ENCODE measurements around the gene KCNMA1. TPM values are rescaled to one million over a fixed set of nuclear protein-coding genes. Genes with fewer than 3 reads are reported as not detected.

KCNMA1 gene
- total and polyA plus RNA-seq, 9 of the 15 experiments (the other 6 are each of a cell fraction or from before 2014, with no cell fraction given) = 0.01 to 0.95 (median 0.15) TPM; not detected in 4

DNA sequence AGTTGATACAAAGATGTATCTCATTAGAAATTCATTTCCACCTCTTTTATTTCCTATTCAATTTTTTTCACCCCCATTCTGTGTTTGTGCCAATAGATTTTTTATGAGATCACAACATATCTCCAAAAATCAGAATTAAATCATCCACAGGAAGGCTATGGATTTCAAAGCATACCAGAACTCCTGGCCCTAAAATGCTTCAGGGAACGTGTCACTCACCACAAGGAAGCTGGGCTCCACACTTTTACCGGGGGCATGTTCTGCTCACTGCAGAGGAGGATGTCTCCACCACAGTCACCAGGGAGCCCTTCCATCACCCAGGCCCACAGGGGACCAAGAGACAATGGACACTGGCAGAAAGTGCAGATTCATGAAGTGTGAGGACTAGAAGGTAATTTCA, 456.8 kb downstream of the KCNMA1 start (continued):
- TF ChIP-seq RHOXF2B (CRISPR knock-in tag; conservative IDR thresholded peaks at IDR 0.05) = no peak
- TF ChIP-seq, protein P1, sequence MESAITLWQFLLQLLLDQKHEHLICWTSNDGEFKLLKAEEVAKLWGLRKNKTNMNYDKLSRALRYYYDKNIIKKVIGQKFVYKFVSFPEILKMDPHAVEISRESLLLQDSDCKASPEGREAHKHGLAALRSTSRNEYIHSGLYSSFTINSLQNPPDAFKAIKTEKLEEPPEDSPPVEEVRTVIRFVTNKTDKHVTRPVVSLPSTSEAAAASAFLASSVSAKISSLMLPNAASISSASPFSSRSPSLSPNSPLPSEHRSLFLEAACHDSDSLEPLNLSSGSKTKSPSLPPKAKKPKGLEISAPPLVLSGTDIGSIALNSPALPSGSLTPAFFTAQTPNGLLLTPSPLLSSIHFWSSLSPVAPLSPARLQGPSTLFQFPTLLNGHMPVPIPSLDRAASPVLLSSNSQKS (CRISPR knock-in tag; IDR thresholded peaks at IDR 0.05) = no peak
- TF ChIP-seq, protein P2, sequence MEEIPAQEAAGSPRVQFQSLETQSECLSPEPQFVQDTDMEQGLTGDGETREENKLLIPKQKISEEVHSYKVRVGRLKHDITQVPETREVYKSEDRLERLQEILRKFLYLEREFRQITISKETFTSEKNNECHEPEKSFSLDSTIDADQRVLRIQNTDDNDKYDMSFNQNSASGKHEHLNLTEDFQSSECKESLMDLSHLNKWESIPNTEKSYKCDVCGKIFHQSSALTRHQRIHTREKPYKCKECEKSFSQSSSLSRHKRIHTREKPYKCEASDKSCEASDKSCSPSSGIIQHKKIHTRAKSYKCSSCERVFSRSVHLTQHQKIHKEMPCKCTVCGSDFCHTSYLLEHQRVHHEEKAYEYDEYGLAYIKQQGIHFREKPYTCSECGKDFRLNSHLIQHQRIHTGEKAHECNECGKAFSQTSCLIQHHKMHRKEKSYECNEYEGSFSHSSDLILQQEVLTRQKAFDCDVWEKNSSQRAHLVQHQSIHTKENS (CRISPR knock-in tag; IDR thresholded peaks at IDR 0.05) = no peak
- TF ChIP-seq, protein P3, sequence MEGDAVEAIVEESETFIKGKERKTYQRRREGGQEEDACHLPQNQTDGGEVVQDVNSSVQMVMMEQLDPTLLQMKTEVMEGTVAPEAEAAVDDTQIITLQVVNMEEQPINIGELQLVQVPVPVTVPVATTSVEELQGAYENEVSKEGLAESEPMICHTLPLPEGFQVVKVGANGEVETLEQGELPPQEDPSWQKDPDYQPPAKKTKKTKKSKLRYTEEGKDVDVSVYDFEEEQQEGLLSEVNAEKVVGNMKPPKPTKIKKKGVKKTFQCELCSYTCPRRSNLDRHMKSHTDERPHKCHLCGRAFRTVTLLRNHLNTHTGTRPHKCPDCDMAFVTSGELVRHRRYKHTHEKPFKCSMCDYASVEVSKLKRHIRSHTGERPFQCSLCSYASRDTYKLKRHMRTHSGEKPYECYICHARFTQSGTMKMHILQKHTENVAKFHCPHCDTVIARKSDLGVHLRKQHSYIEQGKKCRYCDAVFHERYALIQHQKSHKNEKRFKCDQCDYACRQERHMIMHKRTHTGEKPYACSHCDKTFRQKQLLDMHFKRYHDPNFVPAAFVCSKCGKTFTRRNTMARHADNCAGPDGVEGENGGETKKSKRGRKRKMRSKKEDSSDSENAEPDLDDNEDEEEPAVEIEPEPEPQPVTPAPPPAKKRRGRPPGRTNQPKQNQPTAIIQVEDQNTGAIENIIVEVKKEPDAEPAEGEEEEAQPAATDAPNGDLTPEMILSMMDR (IDR thresholded peaks at IDR 0.05 in 2 of 3, conservative IDR thresholded peaks at IDR 0.05 in 1 of 3; ENCODE audit: insufficient read depth in 2 of 3, low read depth in 1 of 3, low read length in 3 of 3) = no peak

DNA sequence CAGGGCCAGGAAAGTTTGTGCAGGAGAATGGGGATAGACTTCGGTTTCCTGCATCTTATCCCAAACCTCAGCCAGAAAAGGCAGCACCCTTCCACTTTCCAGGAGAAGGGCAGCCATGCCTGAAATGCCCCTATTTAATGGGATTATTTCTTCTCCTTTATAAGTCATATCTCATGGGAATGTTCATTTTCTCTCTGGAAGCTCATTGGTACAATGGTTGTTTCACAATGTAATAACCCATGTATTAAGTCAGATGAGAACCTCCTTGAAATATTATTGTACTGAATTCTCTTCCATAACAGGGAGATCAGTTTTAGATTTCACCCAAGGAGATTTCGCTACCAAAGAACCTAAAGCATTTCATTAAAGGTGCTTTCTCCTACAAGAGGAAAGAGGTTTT, 457.5 kb downstream of the KCNMA1 start:
- BruUV-seq (replicated peaks) = no TSS peak
- DNase-seq (ENCODE audit: extremely low read depth in 1 of 4, low spot score in 3 of 4) = no peak
- FAIRE-seq = no peak
- TF ChIP-seq STAT5B (CRISPR knock-in tag; IDR thresholded peaks at IDR 0.05) = no peak
- TF ChIP-seq, protein P4, sequence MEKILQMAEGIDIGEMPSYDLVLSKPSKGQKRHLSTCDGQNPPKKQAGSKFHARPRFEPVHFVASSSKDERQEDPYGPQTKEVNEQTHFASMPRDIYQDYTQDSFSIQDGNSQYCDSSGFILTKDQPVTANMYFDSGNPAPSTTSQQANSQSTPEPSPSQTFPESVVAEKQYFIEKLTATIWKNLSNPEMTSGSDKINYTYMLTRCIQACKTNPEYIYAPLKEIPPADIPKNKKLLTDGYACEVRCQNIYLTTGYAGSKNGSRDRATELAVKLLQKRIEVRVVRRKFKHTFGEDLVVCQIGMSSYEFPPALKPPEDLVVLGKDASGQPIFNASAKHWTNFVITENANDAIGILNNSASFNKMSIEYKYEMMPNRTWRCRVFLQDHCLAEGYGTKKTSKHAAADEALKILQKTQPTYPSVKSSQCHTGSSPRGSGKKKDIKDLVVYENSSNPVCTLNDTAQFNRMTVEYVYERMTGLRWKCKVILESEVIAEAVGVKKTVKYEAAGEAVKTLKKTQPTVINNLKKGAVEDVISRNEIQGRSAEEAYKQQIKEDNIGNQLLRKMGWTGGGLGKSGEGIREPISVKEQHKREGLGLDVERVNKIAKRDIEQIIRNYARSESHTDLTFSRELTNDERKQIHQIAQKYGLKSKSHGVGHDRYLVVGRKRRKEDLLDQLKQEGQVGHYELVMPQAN (IDR thresholded peaks at IDR 0.05; ENCODE audit: borderline replicate concordance) = no peak
- TF ChIP-seq, protein P5, sequence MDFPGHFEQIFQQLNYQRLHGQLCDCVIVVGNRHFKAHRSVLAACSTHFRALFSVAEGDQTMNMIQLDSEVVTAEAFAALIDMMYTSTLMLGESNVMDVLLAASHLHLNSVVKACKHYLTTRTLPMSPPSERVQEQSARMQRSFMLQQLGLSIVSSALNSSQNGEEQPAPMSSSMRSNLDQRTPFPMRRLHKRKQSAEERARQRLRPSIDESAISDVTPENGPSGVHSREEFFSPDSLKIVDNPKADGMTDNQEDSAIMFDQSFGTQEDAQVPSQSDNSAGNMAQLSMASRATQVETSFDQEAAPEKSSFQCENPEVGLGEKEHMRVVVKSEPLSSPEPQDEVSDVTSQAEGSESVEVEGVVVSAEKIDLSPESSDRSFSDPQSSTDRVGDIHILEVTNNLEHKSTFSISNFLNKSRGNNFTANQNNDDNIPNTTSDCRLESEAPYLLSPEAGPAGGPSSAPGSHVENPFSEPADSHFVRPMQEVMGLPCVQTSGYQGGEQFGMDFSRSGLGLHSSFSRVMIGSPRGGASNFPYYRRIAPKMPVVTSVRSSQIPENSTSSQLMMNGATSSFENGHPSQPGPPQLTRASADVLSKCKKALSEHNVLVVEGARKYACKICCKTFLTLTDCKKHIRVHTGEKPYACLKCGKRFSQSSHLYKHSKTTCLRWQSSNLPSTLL (IDR thresholded peaks at IDR 0.05) = no peak
- TF ChIP-seq ZNF121 (CRISPR knock-in tag; conservative IDR thresholded peaks at IDR 0.05) = no peak
- TF ChIP-seq, protein P6, sequence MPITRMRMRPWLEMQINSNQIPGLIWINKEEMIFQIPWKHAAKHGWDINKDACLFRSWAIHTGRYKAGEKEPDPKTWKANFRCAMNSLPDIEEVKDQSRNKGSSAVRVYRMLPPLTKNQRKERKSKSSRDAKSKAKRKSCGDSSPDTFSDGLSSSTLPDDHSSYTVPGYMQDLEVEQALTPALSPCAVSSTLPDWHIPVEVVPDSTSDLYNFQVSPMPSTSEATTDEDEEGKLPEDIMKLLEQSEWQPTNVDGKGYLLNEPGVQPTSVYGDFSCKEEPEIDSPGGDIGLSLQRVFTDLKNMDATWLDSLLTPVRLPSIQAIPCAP (CRISPR knock-in tag; IDR thresholded peaks at IDR 0.05; ENCODE audit: borderline replicate concordance) = no peak
- TF ChIP-seq, protein P7, sequence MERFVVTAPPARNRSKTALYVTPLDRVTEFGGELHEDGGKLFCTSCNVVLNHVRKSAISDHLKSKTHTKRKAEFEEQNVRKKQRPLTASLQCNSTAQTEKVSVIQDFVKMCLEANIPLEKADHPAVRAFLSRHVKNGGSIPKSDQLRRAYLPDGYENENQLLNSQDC (CRISPR knock-in tag; IDR thresholded peaks at IDR 0.05) = no peak
- TF ChIP-seq SMC3 (conservative IDR thresholded peaks at IDR 0.05; ENCODE audit: insufficient read depth, low read depth, low read length) = no peak

More for the DNA sequence above, 457.5 kb downstream of the KCNMA1 start:
- in situ Hi-C loops (cut with MboI) = no loop called here
- ChIA-PET CTCF (ENCODE audit: low intra/inter-chr PET ratio) (no interaction called here), POLR2A (no interaction called here)
- Histone ChIP-seq H3K36me3 (ENCODE audit: control insufficient read depth, insufficient read depth, low read length) (no peaks in the 10 kb centered on the region), H3K9ac (ENCODE audit: insufficient read depth in 1 of 2, low read depth in 2 of 2, low read length in 2 of 2) (no peak overlapping the region), H3K27ac (ENCODE audit: extremely low read depth, low read depth, low read length) (no peak overlapping the region), H3K4me1 (replicated peaks in 1 of 2; ENCODE audit: control insufficient read depth in 2 of 2, insufficient read depth in 2 of 2, low read length in 2 of 2) (no peaks in the 10 kb centered on the region), H2AFZ (ENCODE audit: low read depth, low read length) (no peak overlapping the region), H3K9me1 (ENCODE audit: control insufficient read depth, insufficient read depth, low read length) (no peaks in the 10 kb centered on the region), H3K27me3 (ENCODE audit: control insufficient read depth in 2 of 2, insufficient read depth in 2 of 2, low read length in 2 of 2) (peaks cover 11 to 17% of the 10 kb centered on the region in 2 experiments; a peak in 4 of 5 replicates), H4K20me1 (replicated peaks; ENCODE audit: control insufficient read depth, insufficient read depth, low read length) (no peaks in the 10 kb centered on the region; the same call in 1 of the 2 replicates), H3K4me2 (ENCODE audit: insufficient read depth, low read length) (no peak overlapping the region), H3K79me2 (ENCODE audit: control insufficient read depth, insufficient read depth, low read length) (no peaks in the 10 kb centered on the region), H3K9me3 (replicated peaks; ENCODE audit: control insufficient read depth, insufficient read depth, low read depth, low read length) (no peaks in the 10 kb centered on the region), H3K4me3 (no peak overlapping the region)
- ATAC-seq = no peak
- intact Hi-C loops (cut with micrococcal nuclease) = no loop called here
- 0% methylated on average over 2 of the region's 2 CpGs for WGBS (ENCODE audit: insufficient coverage, low coverage, missing lambda C conversion rate)
